Progenitor cell of endocrine pancreas (in vitro differentiated cells): ENCODE results near the gene MT1X. TPM values are rescaled to one million over a fixed set of nuclear protein-coding genes. Genes with fewer than 3 reads are reported as not detected.

Source experiments
- DNase-seq: peaks from one replicate; pipeline ENCODE4 v3.0.0; 2021; ENCODE audit warnings: low spot score; ENCODE audit not compliant: unreplicated experiment
- H3K27ac Mint-ChIP-seq: 2 replicates; pipeline ENCODE4 v1.8.0; 2021; ENCODE audit warnings: mild to moderate bottlenecking, moderate library complexity, mixed read lengths
- H3K27me3 Mint-ChIP-seq: 2 replicates; pipeline ENCODE4 v1.8.0; 2021; ENCODE audit warnings: mixed read lengths
- H3K36me3 Mint-ChIP-seq: 2 replicates; pipeline ENCODE4 v1.8.0; 2022; ENCODE audit warnings: mixed read lengths; ENCODE audit not compliant: insufficient read depth
- H3K4me1 Mint-ChIP-seq: 2 replicates; pipeline ENCODE4 v1.8.0; 2021; ENCODE audit warnings: low read depth, mixed read lengths
- H3K4me3 Mint-ChIP-seq: 2 replicates; pipeline ENCODE4 v1.8.0; 2021; ENCODE audit warnings: low read depth, mild to moderate bottlenecking, moderate library complexity, mixed read lengths
- H3K9me3 Mint-ChIP-seq: 2 replicates; pipeline ENCODE4 v1.8.0; 2021; ENCODE audit warnings: low read depth, mixed read lengths
- CTCF ChIP-seq: fragments of 200-600 bp; sonication (generic); IDR thresholded peaks from one replicate; pipeline ENCODE4 v1.5.0; 2021; ENCODE audit warnings: antibody characterized with exemption, mild to moderate bottlenecking; ENCODE audit not compliant: unreplicated experiment
- total RNA-seq: library from RNA; stranded (reverse); gene quantifications from 2 replicates; pipeline ENCODE4 v1.2.1, GENCODE V29; 2021

MT1X gene
- total RNA-seq, 1 donor from 2014 or later = 6.8 TPM

- H3K4me1 Mint-ChIP-seq = peaks cover 7% of the 10 kb centered on the region
Measured at GRCh38 chr16:56679078-56679730, 3.1 kb upstream of the MT1X start.

GRCh38 chr16:56679818-56680217, 2.5 kb upstream of the MT1X start:
- Mint-ChIP-seq H3K36me3 (no peaks in the 10 kb centered on the region), H3K4me3 (no peak overlapping the region), H3K27ac (no peak overlapping the region), H3K4me1 (peaks cover 7% of the 10 kb centered on the region), H3K9me3 (no peaks in the 10 kb centered on the region), H3K27me3 (peaks cover 91% of the 10 kb centered on the region)
- no peak for TF ChIP-seq CTCF
- no peak for DNase-seq

More at GRCh38 chr16:56679078-56679730, 3.1 kb upstream of the MT1X start:
- no peaks in the 10 kb centered on the region for H3K9me3 Mint-ChIP-seq
- no peak overlapping the region for H3K27ac Mint-ChIP-seq
- no peak overlapping the region for H3K4me3 Mint-ChIP-seq
- H3K27me3 Mint-ChIP-seq = peaks cover 92% of the 10 kb centered on the region
- no peaks in the 10 kb centered on the region for H3K36me3 Mint-ChIP-seq
- TF ChIP-seq CTCF = no peak
- no peak for DNase-seq

GRCh38 chr16:56682703-56683397, 580 bp downstream of the MT1X start:
- DNase-seq = no peak
- no peak for TF ChIP-seq CTCF
- H3K27me3 Mint-ChIP-seq = peaks cover 79% of the 10 kb centered on the region

GRCh38 chr16:56683424-56684172, 1.3 kb downstream of the MT1X start:
- no peak for DNase-seq
- H3K36me3 Mint-ChIP-seq = peaks cover 3% of the 10 kb centered on the region
- H3K4me3 Mint-ChIP-seq = no peak overlapping the region
- peaks cover 6% of the 10 kb centered on the region for H3K9me3 Mint-ChIP-seq
- no peak for TF ChIP-seq CTCF
- no peaks in the 10 kb centered on the region for H3K4me1 Mint-ChIP-seq
- peaks cover 79% of the 10 kb centered on the region for H3K27me3 Mint-ChIP-seq
- no peak overlapping the region for H3K27ac Mint-ChIP-seq

More at GRCh38 chr16:56682703-56683397, 580 bp downstream of the MT1X start:
- H3K4me3 Mint-ChIP-seq = peak overlapping the region; percentile 71
- H3K36me3 Mint-ChIP-seq = peaks cover 3% of the 10 kb centered on the region
- H3K27ac Mint-ChIP-seq = no peak overlapping the region
- H3K4me1 Mint-ChIP-seq = no peaks in the 10 kb centered on the region
- H3K9me3 Mint-ChIP-seq = peaks cover 6% of the 10 kb centered on the region

- H3K4me1 Mint-ChIP-seq = no peaks in the 10 kb centered on the region
- H3K4me3 Mint-ChIP-seq = no peak overlapping the region
- TF ChIP-seq CTCF = no peak
- peaks cover 78% of the 10 kb centered on the region for H3K27me3 Mint-ChIP-seq
- peaks cover 6% of the 10 kb centered on the region for H3K9me3 Mint-ChIP-seq
- no peak for DNase-seq
- no peak overlapping the region for H3K27ac Mint-ChIP-seq
- peaks cover 3% of the 10 kb centered on the region for H3K36me3 Mint-ChIP-seq
Measured at GRCh38 chr16:56684256-56684925, 2.1 kb downstream of the MT1X start.
